Body of pancreas (tissue), 4 donors: ENCODE measurements around the gene SPOCD1.

Experiments used
- POLR2A ChIP-seq, 3 donors: fragments of 450-650 bp; IDR thresholded peaks; one replicate each; pipeline ENCODE4 v1.6.1; 2016; ENCODE audit warnings: antibody characterized with exemption in 3 of 3, mild to moderate bottlenecking in 2 of 3
- TF ChIP-seq, protein P1 (sequence below), 7 experiments: fragments of 450-650 bp in 4 of 7; fragments of 200-600 bp in 3 of 7; sonication (generic) in 3 of 7; IDR thresholded peaks; one replicate each; pipeline ENCODE4 v1.5.1; 2016 to 2019; ENCODE audit warnings: antibody characterized with exemption in 7 of 7

DNA sequence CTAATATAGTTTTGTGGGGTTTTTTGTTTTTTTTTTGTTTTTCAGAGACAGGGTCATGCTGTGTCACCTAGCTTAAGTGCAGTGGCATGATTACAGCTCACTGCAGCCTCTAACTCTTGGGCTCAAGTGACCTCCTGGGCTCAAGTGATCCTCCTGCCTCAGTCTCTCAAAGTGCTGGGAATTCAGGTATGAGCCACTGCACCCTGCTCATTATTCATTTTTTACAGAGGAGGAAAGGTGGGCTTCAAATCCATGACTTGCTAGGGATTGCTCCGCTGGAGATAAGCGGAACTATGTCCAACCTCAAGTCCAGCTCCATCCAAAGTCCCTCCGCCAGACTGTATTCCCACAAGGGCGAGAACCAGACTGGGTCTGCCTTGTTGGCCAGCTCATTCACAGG lies 8.0 kb upstream of the SPOCD1 start:
- TF ChIP-seq, protein P1, sequence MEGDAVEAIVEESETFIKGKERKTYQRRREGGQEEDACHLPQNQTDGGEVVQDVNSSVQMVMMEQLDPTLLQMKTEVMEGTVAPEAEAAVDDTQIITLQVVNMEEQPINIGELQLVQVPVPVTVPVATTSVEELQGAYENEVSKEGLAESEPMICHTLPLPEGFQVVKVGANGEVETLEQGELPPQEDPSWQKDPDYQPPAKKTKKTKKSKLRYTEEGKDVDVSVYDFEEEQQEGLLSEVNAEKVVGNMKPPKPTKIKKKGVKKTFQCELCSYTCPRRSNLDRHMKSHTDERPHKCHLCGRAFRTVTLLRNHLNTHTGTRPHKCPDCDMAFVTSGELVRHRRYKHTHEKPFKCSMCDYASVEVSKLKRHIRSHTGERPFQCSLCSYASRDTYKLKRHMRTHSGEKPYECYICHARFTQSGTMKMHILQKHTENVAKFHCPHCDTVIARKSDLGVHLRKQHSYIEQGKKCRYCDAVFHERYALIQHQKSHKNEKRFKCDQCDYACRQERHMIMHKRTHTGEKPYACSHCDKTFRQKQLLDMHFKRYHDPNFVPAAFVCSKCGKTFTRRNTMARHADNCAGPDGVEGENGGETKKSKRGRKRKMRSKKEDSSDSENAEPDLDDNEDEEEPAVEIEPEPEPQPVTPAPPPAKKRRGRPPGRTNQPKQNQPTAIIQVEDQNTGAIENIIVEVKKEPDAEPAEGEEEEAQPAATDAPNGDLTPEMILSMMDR (IDR thresholded peaks at IDR 0.05): no peak
- TF ChIP-seq POLR2A (IDR thresholded peaks at IDR 0.05): no peak
